ENCODE results near the gene ZNF362. TPM values are rescaled to one million over a fixed set of nuclear protein-coding genes. Genes with fewer than 3 reads are reported as not detected.
A peak's percentile ranks its signal among the peaks of the same experiment; 100 is the strongest.

The ZNF362 gene
- polyA plus RNA-seq, 1 of the 3 experiments (the other 2 are of a cell fraction), result 17.1 TPM

- TF ChIP-seq IRF3 (IDR thresholded peaks at IDR 0.05; ENCODE audit: low read depth, low read length) (no peak), TCF12 (IDR thresholded peaks at IDR 0.05) (peak; percentile 84), JUND (IDR thresholded peaks at IDR 0.05) (peak; percentile 86), ZBTB33 (IDR thresholded peaks at IDR 0.05; ENCODE audit: borderline replicate concordance, low read depth) (no peak; the same call in 1 of the 2 replicates), SIN3A (IDR thresholded peaks at IDR 0.05; ENCODE audit: borderline replicate concordance, low read depth, low read length) (peak; percentile 79; the same call in 1 of the 2 replicates), PBX3 (IDR thresholded peaks at IDR 0.05) (peak; percentile 64), YY1 (IDR thresholded peaks at IDR 0.05; ENCODE audit: low read depth) (no peak), NRF1 (IDR thresholded peaks at IDR 0.05; ENCODE audit: low read depth, low read length) (no peak), RFX5 (IDR thresholded peaks at IDR 0.05; ENCODE audit: low read length) (no peak)
Observed at GRCh38 chr1:33346927-33347649, 90.8 kb downstream of the ZNF362 start (continued).

- Histone ChIP-seq H3K27ac (ENCODE audit: low read depth in 2 of 2, low read length in 1 of 2) (peak overlapping the region; percentile 89 to 97), H3F3A (replicated peaks; ENCODE audit: insufficient read depth) (peaks cover 45% of the 10 kb centered on the region), H3K9me2 (no peaks in the 10 kb centered on the region), H3K4me2 (peak overlapping the region; percentile 84), H3K79me2 (ENCODE audit: insufficient read depth) (peaks cover 71% of the 10 kb centered on the region), H3K4me3 (ENCODE audit: low read depth in 2 of 2, low read length in 1 of 2) (peak overlapping the region; percentile 68 to 78), H3K9ac (peak overlapping the region; percentile 94), H2AFZ (ENCODE audit: low read depth) (no peak overlapping the region), H3K4me1 (ENCODE audit: control insufficient read depth in 1 of 2, insufficient read depth in 2 of 2, low read depth in 1 of 2, low read length in 1 of 2) (peaks cover 44 to 45% of the 10 kb centered on the region in 2 experiments), H3K36me3 (replicated peaks in 1 of 2; ENCODE audit: control insufficient read depth in 1 of 2, insufficient read depth in 2 of 2, low read length in 1 of 2) (peaks cover 26 to 27% of the 10 kb centered on the region in 2 experiments), H3K9me3 (no peaks in the 10 kb centered on the region), H4K20me1 (ENCODE audit: insufficient read depth) (peaks cover 24% of the 10 kb centered on the region), H3K27me3 (ENCODE audit: insufficient read depth) (no peaks in the 10 kb centered on the region)
- ChIA-PET POLR2A (interaction anchor here (2.4 kb wide), 1 partner anchor 16 kb away, joined by 10 read pairs; no protein-coding TSS in a partner anchor), CTCF (interaction anchor here (2.0 to 2.6 kb wide), 2 partner anchors 19 to 52 kb away, joined by 10 to 18 read pairs; no protein-coding TSS in a partner anchor)
- no peak for DNase-seq
- 22% methylated on average over 5 of the region's 5 CpGs for WGBS (ENCODE audit: low lambda C conversion rate)
- TF ChIP-seq RFX5 (IDR thresholded peaks at IDR 0.05; ENCODE audit: low read length) (no peak), FOXJ3 (CRISPR knock-in tag; IDR thresholded peaks at IDR 0.05) (no peak), REST (IDR thresholded peaks at IDR 0.05; ENCODE audit: low read depth, low read length) (no peak), RAD21 (IDR thresholded peaks at IDR 0.05; ENCODE audit: low read length) (no peak), TCF12 (IDR thresholded peaks at IDR 0.05) (no peak)
Observed at GRCh38 chr1:33347650-33347992, 91.3 kb downstream of the ZNF362 start.

Data from SK-N-SH (cell line).